HCT116 (cell line): Measurements from ENCODE around the gene CETP. TPM values are rescaled to one million over a fixed set of nuclear protein-coding genes. Genes with fewer than 3 reads are reported as not detected.

Experiments
- ATAC-seq: fragments of 200-7000 bp; cut with Tn5 transposase; 2 replicates; pipeline ENCODE4 v1.9.1; 2020; ENCODE audit warnings: mild to moderate bottlenecking, moderate library complexity
- BruUV-seq: library from RNA; stranded (reverse); fragments of 400-500 nt; replicated peaks from 2 replicates; lab custom pipeline; 2021; lab: Mats Ljungman, UMichigan
- CTCF ChIA-PET: fragments of 300-600 bp; sonication (Branson Sonifier 250); formaldehyde crosslinking; loops from one replicate; lab custom pipeline; 2021; ENCODE audit warnings: antibody characterized with exemption; lab: Charles Lee
- POLR2A ChIA-PET: fragments of 300-600, 350-600 bp; sonication (Branson Sonifier 250); formaldehyde crosslinking; loops from one replicate; lab custom pipeline; 2021; ENCODE audit warnings: antibody characterized with exemption; lab: Charles Lee
- RAD21 ChIA-PET, 2 experiments: fragments of 300-600 bp; sonication (Branson Sonifier 250); formaldehyde crosslinking; loops; one replicate each; lab custom pipeline; 2023; ENCODE audit warnings: low total read pairs in 2 of 2; ENCODE audit not compliant: uncharacterized antibody in 2 of 2, unreplicated experiment in 2 of 2, low non-redundant PET in 1 of 2; lab: Charles Lee
- DNase-seq: peaks from one replicate; pipeline ENCODE4 v3.0.0-alpha.2; 2010; ENCODE audit warnings: low read depth, low spot score
- H2AFZ ChIP-seq: fragments of 200-600 bp; shearing (Covaris generic), sonication (generic); 2 replicates; pipeline ENCODE4 v1.6.1; 2017; ENCODE audit warnings: low read depth, mixed run types, mixed read lengths, antibody characterized with exemption, low read length; ENCODE audit not compliant: poor library complexity, severe bottlenecking
- H3K27ac ChIP-seq: 2 replicates; pipeline ENCODE4 v1.5.1; 2012; ENCODE audit warnings: low read depth, low read length
- H3K27me3 ChIP-seq: fragments of 200-600 bp; sonication (generic); 2 replicates; pipeline ENCODE4 v1.6.1; 2016; ENCODE audit warnings: mixed run types, low read length, mixed read lengths; ENCODE audit not compliant: insufficient read depth
- H3K36me3 ChIP-seq, 2 experiments: fragments of 200-500 bp in 1 of 2; fragments of 200-600 bp in 1 of 2; sonication (Bioruptor generic) in 1 of 2; sonication (generic) in 1 of 2; 2 replicates each; pipeline versions ENCODE4 v1.5.1 to v1.6.1; 2014 to 2016; ENCODE audit warnings: low read length in 2 of 2, inconsistent platforms in 1 of 2, mixed read lengths in 1 of 2, mixed run types in 1 of 2; ENCODE audit not compliant: insufficient read depth in 2 of 2, control insufficient read depth in 1 of 2
- H3K4me1 ChIP-seq, 2 experiments: fragments of 200-600 bp in 1 of 2; sonication (generic) in 1 of 2; 2 replicates each; pipeline versions ENCODE4 v1.5.1 to v1.6.1; 2012 to 2017; ENCODE audit warnings: low read length in 2 of 2, inconsistent platforms in 1 of 2, mild to moderate bottlenecking in 1 of 2, mixed read lengths in 1 of 2, mixed run types in 1 of 2, moderate library complexity in 1 of 2; ENCODE audit not compliant: insufficient read depth in 2 of 2, control insufficient read depth in 1 of 2
- H3K4me2 ChIP-seq: fragments of 200-600 bp; sonication (generic); 2 replicates; pipeline ENCODE4 v1.6.1; 2017; ENCODE audit warnings: mixed run types, low read length, mixed read lengths
- H3K4me3 ChIP-seq, 2 experiments: fragments of 200-600 bp in 1 of 2; sonication (generic) in 1 of 2; replicated peaks in 1 of 2; 2 replicates each; pipeline ENCODE4 v1.5.1; 2011 to 2016; ENCODE audit warnings: low read length in 2 of 2, control low read depth in 1 of 2, low read depth in 1 of 2, mild to moderate bottlenecking in 1 of 2, mixed read lengths in 1 of 2, mixed run types in 1 of 2
- H3K79me2 ChIP-seq: fragments of 200-600 bp; sonication (generic); 2 replicates; pipeline ENCODE4 v1.6.1; 2017; ENCODE audit warnings: mild to moderate bottlenecking, mixed run types, low read length, moderate library complexity, mixed read lengths; ENCODE audit not compliant: insufficient read depth
- H3K9ac ChIP-seq: fragments of 200-600 bp; sonication (generic); 2 replicates; pipeline ENCODE4 v1.6.1; 2016; ENCODE audit warnings: low read length, mixed read lengths
- H3K9me2 ChIP-seq: fragments of 200-600 bp; sonication (generic), shearing (Covaris generic); 2 replicates; pipeline ENCODE4 v1.6.1; 2017; ENCODE audit warnings: mixed run types, mild to moderate bottlenecking, moderate library complexity; ENCODE audit not compliant: insufficient read depth
- H3K9me3 ChIP-seq, 2 experiments: fragments of 200-500 bp in 1 of 2; fragments of 200-600 bp in 1 of 2; sonication (Bioruptor generic) in 1 of 2; sonication (generic) in 1 of 2; 2 replicates each; pipeline ENCODE4 v1.6.1; 2014 to 2017; ENCODE audit warnings: low read length in 2 of 2, mixed read lengths in 2 of 2, inconsistent platforms in 1 of 2, low read depth in 1 of 2, mild to moderate bottlenecking in 1 of 2, mixed run types in 1 of 2, moderate library complexity in 1 of 2; ENCODE audit not compliant: control insufficient read depth in 1 of 2, insufficient read depth in 1 of 2
- H4K20me1 ChIP-seq: fragments of 200-600 bp; sonication (generic), shearing (Covaris generic); 2 replicates; pipeline ENCODE4 v1.6.1; 2017; ENCODE audit warnings: mixed run types, mild to moderate bottlenecking, moderate library complexity; ENCODE audit not compliant: insufficient read depth
- CEBPB ChIP-seq: IDR thresholded peaks from 2 replicates; pipeline ENCODE4 v1.6.1; 2012; ENCODE audit warnings: low read depth
- EGR1 ChIP-seq: IDR thresholded peaks from 2 replicates; pipeline ENCODE4 v1.6.1; 2012; ENCODE audit warnings: low read depth
- EZH2phosphoT487 ChIP-seq: fragments of 200-600 bp; IDR thresholded peaks from 2 replicates; pipeline ENCODE4 v1.6.1; 2018; ENCODE audit warnings: antibody characterized with exemption, borderline replicate concordance
- MAX ChIP-seq: IDR thresholded peaks from 2 replicates; pipeline ENCODE4 v1.6.1; 2012
- POLR2AphosphoS5 ChIP-seq: IDR thresholded peaks from 2 replicates; pipeline ENCODE4 v1.6.1; 2011; ENCODE audit warnings: mild to moderate bottlenecking, low read depth, low read length, moderate library complexity
- SRF ChIP-seq: IDR thresholded peaks from 2 replicates; pipeline ENCODE4 v1.6.1; 2012; ENCODE audit warnings: low read depth
- TCF7L2 ChIP-seq: IDR thresholded peaks from 2 replicates; pipeline ENCODE4 v1.7.0; 2011; ENCODE audit warnings: borderline replicate concordance, inconsistent platforms; ENCODE audit not compliant: insufficient read depth, insufficient read length; ENCODE audit errors: extremely low read depth
- ZBTB33 ChIP-seq: IDR thresholded peaks from 2 replicates; pipeline ENCODE4 v1.6.1; 2011; ENCODE audit warnings: mild to moderate bottlenecking, low read length, moderate library complexity; ENCODE audit not compliant: insufficient replicate concordance; ENCODE audit errors: extremely low read depth
- ZNF274 ChIP-seq: fragments of 200-500 bp; sonication (Bioruptor generic); IDR thresholded peaks from 2 replicates; pipeline ENCODE4 v1.6.1; 2014; ENCODE audit warnings: mild to moderate bottlenecking, low read depth, low read length, inconsistent platforms
- intact Hi-C: fragments of 100-400 bp; cut with micrococcal nuclease; formaldehyde crosslinking; loops from 2 replicates; pipeline ENCODE4 v1.10.0; 2022
- total RNA-seq: library from RNA; stranded (reverse); gene quantifications from one replicate; pipeline ENCODE4 v1.2.1, GENCODE V29; 2021; ENCODE audit not compliant: unreplicated experiment

The CETP gene
- total RNA-seq, 1 experiment from 2014 or later: not detected

- ChIA-PET POLR2A (no interaction called here), CTCF (interaction anchor here (0.6 kb wide), 1 partner anchor 18 kb away, joined by 4 read pairs; no protein-coding TSS in a partner anchor), RAD21 (no interaction called here)
- DNase-seq (no peak), ATAC-seq (no peak)
- no peak overlapping the region for H3K9ac ChIP-seq
- no peaks in the 10 kb centered on the region for H3K36me3 ChIP-seq
- no TSS peak for BruUV-seq
- no peak overlapping the region for H3K4me3 ChIP-seq
- H3K9me2 ChIP-seq: no peaks in the 10 kb centered on the region
- H3K4me2 ChIP-seq: no peak overlapping the region
- H3K4me1 ChIP-seq: peaks cover 22 to 32% of the 10 kb centered on the region in 2 experiments
- H4K20me1 ChIP-seq: no peaks in the 10 kb centered on the region
- H3K9me3 ChIP-seq: no peaks in the 10 kb centered on the region
- no peaks in the 10 kb centered on the region for H3K27me3 ChIP-seq
- intact Hi-C loops: no loop called here
- TF ChIP-seq TCF7L2 (no peak), SRF (no peak), MAX (no peak), POLR2AphosphoS5 (no peak), EGR1 (no peak), ZBTB33 (no peak), CEBPB (no peak), EZH2phosphoT487 (no peak), ZNF274 (no peak)
- H3K27ac ChIP-seq: no peak overlapping the region
- no peaks in the 10 kb centered on the region for H3K79me2 ChIP-seq
- H2AFZ ChIP-seq: no peak overlapping the region
Measured at GRCh38 chr16:56982695-56983094, 20.9 kb downstream of the CETP start.
